Superior temporal gyrus (tissue), 1 donor: Measurements from ENCODE around the gene TBX6.
"Not testable (repeated sequence)": the region's sequence is repeated elsewhere in the genome, so short reads cannot be mapped to it uniquely, and the experiment has no call there.

Experiments used
- DNase-seq: peaks from one replicate; pipeline ENCODE4 v3.0.0-alpha.2; 2016; ENCODE audit errors: extremely low spot score

Gene TBX6

GRCh38 chr16:30065943-30066760, 25.6 kb downstream of the TBX6 start:
- no peak for DNase-seq

- DNase-seq: peak; percentile 97
These were observed 26.4 kb downstream of the TBX6 start, which contains the start of gene ALDOA for GRCh38 chr16:30065102-30065942. ALDOA (plus strand) TSS chr16:30065760; CDS start chr16:30066898, 1,138 bp downstream.

GRCh38 chr16:30064729-30065101, 27.0 kb downstream of the TBX6 start:
- peak; percentile 78 for DNase-seq

GRCh38 chr16:30063893-30064728, 27.6 kb downstream of the TBX6 start:
- peak; percentile 80 for DNase-seq

- DNase-seq: no peak
These were observed 28.3 kb downstream of the TBX6 start for GRCh38 chr16:30063278-30063892.

- no peak for DNase-seq
These were observed 30.7 kb downstream of the TBX6 start for GRCh38 chr16:30060836-30061554.

GRCh38 chr16:30060346-30060745, 31.4 kb downstream of the TBX6 start:
- DNase-seq: no peak

- no peak for DNase-seq
These were observed 36.7 kb downstream of the TBX6 start for GRCh38 chr16:30054959-30055553.

- no peak for DNase-seq
These were observed 37.3 kb downstream of the TBX6 start for GRCh38 chr16:30054451-30054850.

- DNase-seq: no peak
These were observed 38.2 kb downstream of the TBX6 start for GRCh38 chr16:30053376-30054015.

- DNase-seq: peak; percentile 83
These were observed 38.9 kb downstream of the TBX6 start for GRCh38 chr16:30052671-30053372.

GRCh38 chr16:30051518-30051917, 40.2 kb downstream of the TBX6 start:
- peak; percentile 40 for DNase-seq

GRCh38 chr16:30049871-30050270, 41.9 kb downstream of the TBX6 start:
- DNase-seq: peak; percentile 58

- DNase-seq: no peak
These were observed 45.1 kb downstream of the TBX6 start for GRCh38 chr16:30046588-30046987.

GRCh38 chr16:30046178-30046577, 45.5 kb downstream of the TBX6 start:
- no peak for DNase-seq

GRCh38 chr16:30041841-30042240, 49.9 kb downstream of the TBX6 start:
- DNase-seq: peak; percentile 58

- not testable (repeated sequence) for DNase-seq
These were observed 51.0 kb downstream of the TBX6 start for GRCh38 chr16:30040690-30041089.

GRCh38 chr16:30040221-30040620, 51.5 kb downstream of the TBX6 start:
- DNase-seq: no peak
